ENCODE results near the gene KDM3A. TPM values are rescaled to one million over a fixed set of nuclear protein-coding genes. Genes with fewer than 3 reads are reported as not detected.
A peak's percentile ranks its signal among the peaks of the same experiment; 100 is the strongest.

Gene KDM3A
- total and polyA plus RNA-seq, 2 of the 8 experiments (the other 6 are each of a cell fraction or from before 2014, with no cell fraction given) = 15.8 to 29.2 TPM

- CTCF ChIA-PET (ENCODE audit: partially characterized antibody) = interaction anchor here (1.0 to 1.5 kb wide), 3 partner anchors 15 to 52 kb away, joined by 3 to 4 read pairs (median 3); no protein-coding TSS in a partner anchor
- 92% methylated on average over 7 of the region's 7 CpGs; no CpG with 5 or more reads in 1 of the 2 experiments for WGBS, 2 experiments (ENCODE audit: extremely low coverage in 1 of 2, insufficient coverage in 1 of 2, insufficient read length in 1 of 2, insufficient replicate concordance in 2 of 2, low coverage in 1 of 2, low lambda C conversion rate in 2 of 2, missing lambda C conversion rate in 1 of 2)
- no peak overlapping the region for H3K9ac ChIP-seq (replicated peaks in 1 of 4; ENCODE audit: extremely low read depth in 1 of 4, low read depth in 3 of 4, low read length in 3 of 4)
- TF ChIP-seq SP1 (IDR thresholded peaks at IDR 0.05; ENCODE audit: low read depth, low read length) (no peak), RAD21 (IDR thresholded peaks at IDR 0.05 in 1 of 2, conservative IDR thresholded peaks at IDR 0.05 in 1 of 2; ENCODE audit: low read depth in 2 of 2, low read length in 2 of 2) (no peak), TEAD4 (IDR thresholded peaks at IDR 0.05; ENCODE audit: low read depth, low read length) (no peak), KDM5A (IDR thresholded peaks at IDR 0.05; ENCODE audit: low read length) (no peak), HDAC6 (IDR thresholded peaks at IDR 0.05; ENCODE audit: low read depth, low read length) (no peak)
Measured at GRCh38 chr2:86398500-86399474, 42.4 kb upstream of the KDM3A start.

More at GRCh38 chr2:86398500-86399474, 42.4 kb upstream of the KDM3A start:
- no peak overlapping the region for H4K91ac ChIP-seq (replicated peaks; ENCODE audit: insufficient read length, low read length)
- H3K27me3 ChIP-seq (replicated peaks in 1 of 4; ENCODE audit: control insufficient read depth in 3 of 4, extremely low read depth in 1 of 4, insufficient read depth in 3 of 4, low read length in 3 of 4) = no peaks in the 10 kb centered on the region; a peak in 1 of 7 replicates
- H3K36me3 ChIP-seq (ENCODE audit: control insufficient read depth in 2 of 4, insufficient read depth in 4 of 4, low read length in 3 of 4) = no peaks in the 10 kb centered on the region
- no peak overlapping the region for H3K4ac ChIP-seq (replicated peaks; ENCODE audit: insufficient read length, low read depth, low read length)
- no peak overlapping the region for H2BK20ac ChIP-seq (ENCODE audit: low read length)
- H2BK12ac ChIP-seq (ENCODE audit: low read depth, low read length) = no peak overlapping the region
- no peak overlapping the region for H2BK5ac ChIP-seq (ENCODE audit: low read depth, low read length)
- no peak overlapping the region for H2AK5ac ChIP-seq (ENCODE audit: low read depth, low read length)
- H3K14ac ChIP-seq (ENCODE audit: insufficient read length) = no peak overlapping the region
- H2BK120ac ChIP-seq (replicated peaks; ENCODE audit: low read depth, low read length) = no peak overlapping the region
- DNase-seq (ENCODE audit: low read depth in 1 of 2, low spot score in 2 of 2) (no peak), FAIRE-seq (no peak)
- no peak overlapping the region for H3K56ac ChIP-seq (replicated peaks; ENCODE audit: insufficient read length, low read depth, low read length)
- H3K79me1 ChIP-seq (ENCODE audit: low read depth, low read length) = no peaks in the 10 kb centered on the region
- H2BK15ac ChIP-seq (ENCODE audit: low read length) = no peak overlapping the region
- H3K27ac ChIP-seq (ENCODE audit: low read depth, low read length) = no peak overlapping the region
- H3K23ac ChIP-seq (ENCODE audit: insufficient read length) = no peak overlapping the region
- H3K4me1 ChIP-seq (replicated peaks in 1 of 4; ENCODE audit: control insufficient read depth in 3 of 4, insufficient read depth in 4 of 4, low read length in 3 of 4) = no peaks in the 10 kb centered on the region
- H3K79me2 ChIP-seq (ENCODE audit: control insufficient read depth in 1 of 2, insufficient read depth in 2 of 2, low read length in 2 of 2) = no peaks in the 10 kb centered on the region
- H2AFZ ChIP-seq (ENCODE audit: low read length) = 0 out of 2 replicates have a peak overlapping the region, but pooled peaks have one; percentile 5
- H3K4me3 ChIP-seq (ENCODE audit: extremely low read depth in 1 of 4, insufficient read depth in 2 of 4, low read depth in 3 of 4, low read length in 4 of 4) = no peak overlapping the region
- no peaks in the 10 kb centered on the region for H3K23me2 ChIP-seq (ENCODE audit: low read depth, low read length)
- H4K20me1 ChIP-seq (replicated peaks in 1 of 2; ENCODE audit: control insufficient read depth in 1 of 2, insufficient read depth in 2 of 2, low read length in 2 of 2) = no peaks in the 10 kb centered on the region
- no peak overlapping the region for H3K4me2 ChIP-seq (ENCODE audit: insufficient read depth in 1 of 2, low read depth in 2 of 2, low read length in 2 of 2)
- no peak overlapping the region for H4K5ac ChIP-seq (ENCODE audit: insufficient read length, low read depth, low read length)
- H3K18ac ChIP-seq (ENCODE audit: extremely low read depth, low read length) = no peak overlapping the region
- no peaks in the 10 kb centered on the region for H3K9me3 ChIP-seq (ENCODE audit: insufficient read depth in 2 of 2, low read depth in 1 of 2, low read length in 1 of 2)
- POLR2A ChIA-PET (ENCODE audit: partially characterized antibody) = interaction anchor here (2.3 kb wide), 1 partner anchor 42 kb away, joined by 8 read pairs; the partner anchor contains the start of gene KDM3A
- no peak overlapping the region for H4K8ac ChIP-seq (ENCODE audit: extremely low read depth, insufficient read depth, low read length)
